ENCODE results near the gene CDS2. TPM values are rescaled to one million over a fixed set of nuclear protein-coding genes. Genes with fewer than 3 reads are reported as not detected.

Gene CDS2
- total and polyA plus RNA-seq, 2 of the 13 experiments (the other 11 are each of a cell fraction or from before 2014, with no cell fraction given), result 81.3 to 153 TPM

DNA sequence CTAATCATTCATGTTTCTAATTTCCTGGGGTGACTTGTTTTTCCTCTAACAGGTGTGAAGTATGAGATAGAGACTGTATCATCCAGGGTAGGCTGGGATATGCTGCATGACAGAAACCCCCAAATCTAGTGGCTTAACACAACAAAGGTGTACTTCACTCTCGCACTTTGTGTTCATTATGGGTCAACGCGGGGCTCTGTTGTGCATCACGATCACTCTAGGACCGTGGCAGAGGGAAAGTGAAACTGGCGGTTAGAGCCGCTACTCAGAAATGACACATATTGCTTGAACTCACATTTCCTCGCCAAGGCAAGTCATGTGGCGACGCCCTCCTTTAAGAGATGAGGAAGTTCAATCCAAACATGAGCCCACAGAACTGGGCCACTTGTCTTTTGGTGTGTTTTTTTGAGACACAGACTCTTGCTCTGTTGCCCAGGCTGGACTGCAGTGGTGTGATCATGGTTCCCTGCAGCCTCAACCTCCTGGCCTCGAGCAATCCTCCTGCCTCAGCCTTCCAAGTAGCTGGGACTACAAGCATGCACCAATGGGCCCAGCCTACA, 48.3 kb upstream of the CDS2 start (continued):
- TF ChIP-seq DPF2 (CRISPR knock-in tag; IDR thresholded peaks at IDR 0.05; ENCODE audit: borderline replicate concordance, low read depth) (no peak), SYNCRIP (IDR thresholded peaks at IDR 0.05; ENCODE audit: insufficient read depth, low read depth, low read length) (no peak), ZNF207 (IDR thresholded peaks at IDR 0.05; ENCODE audit: borderline replicate concordance) (no peak), AGO2 (optimal IDR thresholded peaks at IDR 0.05; ENCODE audit: low read depth, low read length) (no peak), ZMYM4 (CRISPR knock-in tag; IDR thresholded peaks at IDR 0.05) (peak; percentile 41; the same call in 1 of the 2 replicates), ARHGAP35 (CRISPR knock-in tag; IDR thresholded peaks at IDR 0.05; ENCODE audit: borderline replicate concordance) (no peak), ZNF263 (CRISPR knock-in tag; IDR thresholded peaks at IDR 0.05) (no peak), ZNF724P (CRISPR knock-in tag; IDR thresholded peaks at IDR 0.05; ENCODE audit: borderline replicate concordance) (no peak), GFI1 (CRISPR knock-in tag; IDR thresholded peaks at IDR 0.05; ENCODE audit: borderline replicate concordance) (no peak), KLF13 (CRISPR knock-in tag; IDR thresholded peaks at IDR 0.05) (no peak), ZNF510 (CRISPR knock-in tag; IDR thresholded peaks at IDR 0.05; ENCODE audit: low read depth) (0 out of 2 replicates have a peak, but pooled peaks have one; percentile 42), GZF1 (CRISPR knock-in tag; IDR thresholded peaks at IDR 0.05) (no peak), MYNN (CRISPR knock-in tag; IDR thresholded peaks at IDR 0.05; ENCODE audit: low read depth) (no peak)
- TF ChIP-seq, protein P1, sequence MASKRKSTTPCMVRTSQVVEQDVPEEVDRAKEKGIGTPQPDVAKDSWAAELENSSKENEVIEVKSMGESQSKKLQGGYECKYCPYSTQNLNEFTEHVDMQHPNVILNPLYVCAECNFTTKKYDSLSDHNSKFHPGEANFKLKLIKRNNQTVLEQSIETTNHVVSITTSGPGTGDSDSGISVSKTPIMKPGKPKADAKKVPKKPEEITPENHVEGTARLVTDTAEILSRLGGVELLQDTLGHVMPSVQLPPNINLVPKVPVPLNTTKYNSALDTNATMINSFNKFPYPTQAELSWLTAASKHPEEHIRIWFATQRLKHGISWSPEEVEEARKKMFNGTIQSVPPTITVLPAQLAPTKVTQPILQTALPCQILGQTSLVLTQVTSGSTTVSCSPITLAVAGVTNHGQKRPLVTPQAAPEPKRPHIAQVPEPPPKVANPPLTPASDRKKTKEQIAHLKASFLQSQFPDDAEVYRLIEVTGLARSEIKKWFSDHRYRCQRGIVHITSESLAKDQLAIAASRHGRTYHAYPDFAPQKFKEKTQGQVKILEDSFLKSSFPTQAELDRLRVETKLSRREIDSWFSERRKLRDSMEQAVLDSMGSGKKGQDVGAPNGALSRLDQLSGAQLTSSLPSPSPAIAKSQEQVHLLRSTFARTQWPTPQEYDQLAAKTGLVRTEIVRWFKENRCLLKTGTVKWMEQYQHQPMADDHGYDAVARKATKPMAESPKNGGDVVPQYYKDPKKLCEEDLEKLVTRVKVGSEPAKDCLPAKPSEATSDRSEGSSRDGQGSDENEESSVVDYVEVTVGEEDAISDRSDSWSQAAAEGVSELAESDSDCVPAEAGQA (IDR thresholded peaks at IDR 0.05; ENCODE audit: low read depth), result no peak
- TF ChIP-seq, protein P1 (CRISPR knock-in tag; IDR thresholded peaks at IDR 0.05; ENCODE audit: borderline replicate concordance), result no peak
- TF ChIP-seq, protein P2, sequence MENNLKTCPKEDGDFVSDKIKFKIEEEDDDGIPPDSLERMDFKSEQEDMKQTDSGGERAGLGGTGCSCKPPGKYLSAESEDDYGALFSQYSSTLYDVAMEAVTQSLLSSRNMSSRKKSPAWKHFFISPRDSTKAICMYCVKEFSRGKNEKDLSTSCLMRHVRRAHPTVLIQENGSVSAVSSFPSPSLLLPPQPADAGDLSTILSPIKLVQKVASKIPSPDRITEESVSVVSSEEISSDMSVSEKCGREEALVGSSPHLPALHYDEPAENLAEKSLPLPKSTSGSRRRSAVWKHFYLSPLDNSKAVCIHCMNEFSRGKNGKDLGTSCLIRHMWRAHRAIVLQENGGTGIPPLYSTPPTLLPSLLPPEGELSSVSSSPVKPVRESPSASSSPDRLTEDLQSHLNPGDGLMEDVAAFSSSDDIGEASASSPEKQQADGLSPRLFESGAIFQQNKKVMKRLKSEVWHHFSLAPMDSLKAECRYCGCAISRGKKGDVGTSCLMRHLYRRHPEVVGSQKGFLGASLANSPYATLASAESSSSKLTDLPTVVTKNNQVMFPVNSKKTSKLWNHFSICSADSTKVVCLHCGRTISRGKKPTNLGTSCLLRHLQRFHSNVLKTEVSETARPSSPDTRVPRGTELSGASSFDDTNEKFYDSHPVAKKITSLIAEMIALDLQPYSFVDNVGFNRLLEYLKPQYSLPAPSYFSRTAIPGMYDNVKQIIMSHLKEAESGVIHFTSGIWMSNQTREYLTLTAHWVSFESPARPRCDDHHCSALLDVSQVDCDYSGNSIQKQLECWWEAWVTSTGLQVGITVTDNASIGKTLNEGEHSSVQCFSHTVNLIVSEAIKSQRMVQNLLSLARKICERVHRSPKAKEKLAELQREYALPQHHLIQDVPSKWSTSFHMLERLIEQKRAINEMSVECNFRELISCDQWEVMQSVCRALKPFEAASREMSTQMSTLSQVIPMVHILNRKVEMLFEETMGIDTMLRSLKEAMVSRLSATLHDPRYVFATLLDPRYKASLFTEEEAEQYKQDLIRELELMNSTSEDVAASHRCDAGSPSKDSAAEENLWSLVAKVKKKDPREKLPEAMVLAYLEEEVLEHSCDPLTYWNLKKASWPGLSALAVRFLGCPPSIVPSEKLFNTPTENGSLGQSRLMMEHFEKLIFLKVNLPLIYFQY (CRISPR knock-in tag; IDR thresholded peaks at IDR 0.05; ENCODE audit: borderline replicate concordance), result no peak
- TF ChIP-seq, protein P3, sequence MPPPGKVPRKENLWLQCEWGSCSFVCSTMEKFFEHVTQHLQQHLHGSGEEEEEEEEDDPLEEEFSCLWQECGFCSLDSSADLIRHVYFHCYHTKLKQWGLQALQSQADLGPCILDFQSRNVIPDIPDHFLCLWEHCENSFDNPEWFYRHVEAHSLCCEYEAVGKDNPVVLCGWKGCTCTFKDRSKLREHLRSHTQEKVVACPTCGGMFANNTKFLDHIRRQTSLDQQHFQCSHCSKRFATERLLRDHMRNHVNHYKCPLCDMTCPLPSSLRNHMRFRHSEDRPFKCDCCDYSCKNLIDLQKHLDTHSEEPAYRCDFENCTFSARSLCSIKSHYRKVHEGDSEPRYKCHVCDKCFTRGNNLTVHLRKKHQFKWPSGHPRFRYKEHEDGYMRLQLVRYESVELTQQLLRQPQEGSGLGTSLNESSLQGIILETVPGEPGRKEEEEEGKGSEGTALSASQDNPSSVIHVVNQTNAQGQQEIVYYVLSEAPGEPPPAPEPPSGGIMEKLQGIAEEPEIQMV (CRISPR knock-in tag; IDR thresholded peaks at IDR 0.05; ENCODE audit: low read depth), result no peak

All from HepG2 (cell line).